ENCODE data around the gene RGS10.
A peak's percentile ranks its signal among the peaks of the same experiment; 100 is the strongest.
"Not testable (repeated sequence)": the region's sequence is repeated elsewhere in the genome, so short reads cannot be mapped to it uniquely, and the experiment has no call there.

RGS10 gene

DNA sequence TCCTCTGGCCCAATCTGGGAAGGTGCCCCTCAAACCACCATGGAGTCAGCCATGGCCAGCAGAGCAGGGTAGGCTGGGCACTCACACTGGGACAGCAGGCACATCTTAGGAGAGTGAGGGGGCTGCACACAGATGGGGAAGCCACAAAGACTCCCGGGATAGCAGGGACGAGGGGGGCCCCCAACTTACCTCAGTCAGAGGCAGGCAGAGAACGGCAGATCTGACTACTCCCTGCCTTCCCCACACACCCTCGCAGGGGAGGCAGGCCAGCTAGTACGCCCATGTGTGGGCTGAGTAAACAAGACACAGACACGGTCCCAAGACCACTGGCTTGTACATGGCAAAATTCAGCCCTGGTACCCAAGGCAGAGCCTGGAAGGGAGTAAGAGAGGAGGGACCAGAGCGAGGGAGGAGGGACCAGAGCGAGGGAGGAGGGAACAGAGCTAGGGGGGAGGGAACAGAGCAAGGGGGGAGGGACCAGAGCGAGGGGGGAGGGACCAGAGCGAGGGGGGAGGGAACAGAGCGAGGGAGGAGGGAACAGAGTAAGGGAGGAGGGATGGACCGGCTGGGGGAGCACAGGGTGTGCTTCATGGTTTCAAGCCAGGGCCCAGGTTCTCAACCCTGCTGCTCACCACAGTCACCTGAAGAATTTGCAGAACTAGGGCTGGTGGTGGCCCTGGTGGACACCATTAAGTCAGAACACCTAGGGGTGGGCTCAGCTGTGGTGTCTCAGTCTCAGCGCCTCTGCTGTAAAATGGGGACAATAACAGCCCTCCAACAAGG lies 73.8 kb downstream of the RGS10 start:
- CTCF ChIA-PET = interaction anchor here (0.5 to 1.8 kb wide), 3 partner anchors 23 to 320 kb away, joined by 3 to 5 read pairs (median 3); no protein-coding TSS in a partner anchor
- no peak overlapping the region for H3K27ac ChIP-seq
- TF ChIP-seq, protein P1, sequence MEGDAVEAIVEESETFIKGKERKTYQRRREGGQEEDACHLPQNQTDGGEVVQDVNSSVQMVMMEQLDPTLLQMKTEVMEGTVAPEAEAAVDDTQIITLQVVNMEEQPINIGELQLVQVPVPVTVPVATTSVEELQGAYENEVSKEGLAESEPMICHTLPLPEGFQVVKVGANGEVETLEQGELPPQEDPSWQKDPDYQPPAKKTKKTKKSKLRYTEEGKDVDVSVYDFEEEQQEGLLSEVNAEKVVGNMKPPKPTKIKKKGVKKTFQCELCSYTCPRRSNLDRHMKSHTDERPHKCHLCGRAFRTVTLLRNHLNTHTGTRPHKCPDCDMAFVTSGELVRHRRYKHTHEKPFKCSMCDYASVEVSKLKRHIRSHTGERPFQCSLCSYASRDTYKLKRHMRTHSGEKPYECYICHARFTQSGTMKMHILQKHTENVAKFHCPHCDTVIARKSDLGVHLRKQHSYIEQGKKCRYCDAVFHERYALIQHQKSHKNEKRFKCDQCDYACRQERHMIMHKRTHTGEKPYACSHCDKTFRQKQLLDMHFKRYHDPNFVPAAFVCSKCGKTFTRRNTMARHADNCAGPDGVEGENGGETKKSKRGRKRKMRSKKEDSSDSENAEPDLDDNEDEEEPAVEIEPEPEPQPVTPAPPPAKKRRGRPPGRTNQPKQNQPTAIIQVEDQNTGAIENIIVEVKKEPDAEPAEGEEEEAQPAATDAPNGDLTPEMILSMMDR (conservative IDR thresholded peaks at IDR 0.05; ENCODE audit: low read depth) = no peak
- no peak for DNase-seq (ENCODE audit: low spot score)
- POLR2A ChIA-PET (ENCODE audit: low non-redundant PET) = no interaction called here

DNA sequence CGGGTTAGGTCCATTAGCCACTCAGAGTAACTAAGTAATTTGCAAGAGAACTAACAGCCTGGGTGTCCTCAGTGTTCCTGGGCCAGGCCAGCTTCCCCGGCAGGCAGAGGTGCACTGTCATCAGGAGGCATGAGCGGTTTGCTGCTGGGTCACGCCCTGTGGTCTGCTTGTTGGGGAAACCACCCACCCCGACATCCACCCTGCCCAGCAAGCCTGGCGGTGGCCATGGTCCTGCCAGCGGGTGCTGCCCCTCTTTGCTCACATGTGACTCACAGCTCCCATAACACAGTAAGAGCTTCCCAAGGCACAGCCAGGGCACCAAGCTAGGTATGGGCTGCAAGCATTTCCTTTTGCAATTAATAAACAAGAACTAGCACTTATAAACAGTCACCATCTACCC lies 75.9 kb downstream of the RGS10 start:
- TF ChIP-seq, protein P1 (conservative IDR thresholded peaks at IDR 0.05; ENCODE audit: low read depth) = no peak
- POLR2A ChIA-PET (ENCODE audit: low non-redundant PET) = no interaction called here
- H3K27ac ChIP-seq = no peak overlapping the region
- CTCF ChIA-PET = interaction anchor here (0.6 to 1.4 kb wide), 5 partner anchors 19 to 372 kb away, joined by 3 to 8 read pairs (median 4); no protein-coding TSS in a partner anchor
- peak; percentile 36 for DNase-seq (ENCODE audit: low spot score)

DNA sequence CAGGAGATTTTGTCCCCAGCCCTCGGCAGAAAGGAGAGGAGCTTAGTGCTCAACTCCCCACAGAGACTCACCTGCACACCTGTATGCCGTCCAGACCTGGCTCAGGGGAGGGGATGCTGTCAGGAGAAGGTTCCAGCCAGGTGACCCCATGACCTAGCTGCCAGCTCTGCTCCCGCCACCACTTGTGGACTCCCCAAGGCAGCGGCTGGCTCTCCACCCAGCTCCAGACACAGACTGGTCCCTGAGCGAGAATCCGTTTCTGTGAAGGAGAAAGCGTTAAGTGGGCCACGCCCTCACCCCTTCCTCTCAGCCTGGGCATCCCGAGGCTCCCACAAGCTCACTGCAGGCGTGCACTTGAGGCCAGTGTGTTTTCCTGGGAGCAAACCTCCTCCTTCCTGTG lies 76.4 kb downstream of the RGS10 start:
- CTCF ChIA-PET = interaction anchor here (0.6 to 1.4 kb wide), 4 partner anchors 21 to 372 kb away, joined by 3 to 8 read pairs (median 6); no protein-coding TSS in a partner anchor
- TF ChIP-seq, protein P1 (conservative IDR thresholded peaks at IDR 0.05; ENCODE audit: low read depth) = no peak
- POLR2A ChIA-PET (ENCODE audit: low non-redundant PET) = no interaction called here
- no peak for DNase-seq (ENCODE audit: low spot score)
- H3K27ac ChIP-seq = no peak overlapping the region

DNA sequence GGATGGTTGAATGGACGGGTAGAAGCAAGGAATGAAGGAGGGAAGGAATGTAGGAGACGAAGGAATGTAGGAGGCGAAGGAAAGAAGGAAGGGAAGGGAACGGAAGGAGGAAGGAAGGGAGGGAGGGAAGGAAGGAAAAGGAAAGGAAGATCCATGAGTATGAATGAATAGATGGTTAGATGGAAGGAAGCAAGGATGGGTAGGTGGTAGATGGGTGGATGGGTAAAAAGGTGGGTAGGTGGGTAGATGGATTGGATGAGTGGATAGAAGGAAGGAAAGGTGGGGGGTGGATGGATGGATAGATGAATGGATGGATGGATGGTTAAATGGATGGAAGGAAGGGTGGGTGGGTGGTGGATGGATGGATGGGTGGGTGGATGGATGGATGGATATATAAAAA lies 77.4 kb downstream of the RGS10 start:
- CTCF ChIA-PET = no interaction called here
- DNase-seq (ENCODE audit: low spot score) = no peak
- POLR2A ChIA-PET (ENCODE audit: low non-redundant PET) = no interaction called here
- TF ChIP-seq, protein P1 (conservative IDR thresholded peaks at IDR 0.05; ENCODE audit: low read depth) = no peak
- H3K27ac ChIP-seq = no peak overlapping the region

DNA sequence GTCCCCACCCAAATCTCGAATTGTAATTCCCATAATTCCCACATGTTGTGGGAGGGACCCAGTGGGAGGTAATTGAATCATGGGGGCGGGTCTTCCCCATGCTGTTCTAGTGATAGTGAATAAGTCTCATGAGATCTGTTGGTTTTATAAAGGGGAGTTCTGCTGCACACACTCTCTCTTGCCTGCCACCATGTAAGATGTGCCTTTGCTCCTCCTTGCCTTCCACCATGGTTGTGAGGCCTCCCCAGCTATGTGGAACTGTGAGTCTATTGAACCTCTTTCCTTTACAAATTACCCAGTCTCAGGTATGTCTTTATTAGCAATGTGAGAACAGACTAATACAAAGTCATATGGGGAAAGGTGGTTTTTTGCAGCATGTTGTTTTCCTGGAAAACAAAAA lies 79.3 kb downstream of the RGS10 start:
- POLR2A ChIA-PET (ENCODE audit: low non-redundant PET); DNase-seq (ENCODE audit: low spot score); H3K27ac ChIP-seq: not testable (repeated sequence)
- CTCF ChIA-PET = interaction anchor here (0.6 kb wide), 1 partner anchor 27 kb away, joined by 4 read pairs; no protein-coding TSS in a partner anchor

DNA sequence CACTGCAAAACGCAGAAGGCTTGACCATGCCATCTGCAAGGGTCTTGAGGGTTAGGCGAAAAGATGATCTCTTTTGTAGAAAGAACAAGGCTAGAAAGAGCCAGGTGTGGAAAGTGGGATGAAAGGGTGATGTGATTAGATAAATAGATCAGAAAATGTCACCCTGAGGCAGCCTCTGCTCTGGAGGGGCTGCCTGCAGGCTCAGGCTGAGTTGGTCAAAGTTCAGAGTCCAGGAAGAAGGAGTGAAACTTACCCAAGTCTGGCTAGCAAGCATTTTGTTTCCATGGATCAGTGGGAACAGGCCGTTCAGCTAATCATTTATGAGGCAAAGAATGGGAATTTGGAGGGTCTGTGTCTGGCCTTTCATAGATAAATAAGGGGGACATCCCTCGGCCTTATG lies 79.7 kb downstream of the RGS10 start:
- no peak overlapping the region for H3K27ac ChIP-seq
- ChIA-PET POLR2A (ENCODE audit: low non-redundant PET) (no interaction called here), CTCF (interaction anchor here (0.6 kb wide), 1 partner anchor 28 kb away, joined by 4 read pairs; no protein-coding TSS in a partner anchor)
- DNase-seq (ENCODE audit: low spot score) = no peak
- TF ChIP-seq, protein P1 (conservative IDR thresholded peaks at IDR 0.05; ENCODE audit: low read depth) = no peak

DNA sequence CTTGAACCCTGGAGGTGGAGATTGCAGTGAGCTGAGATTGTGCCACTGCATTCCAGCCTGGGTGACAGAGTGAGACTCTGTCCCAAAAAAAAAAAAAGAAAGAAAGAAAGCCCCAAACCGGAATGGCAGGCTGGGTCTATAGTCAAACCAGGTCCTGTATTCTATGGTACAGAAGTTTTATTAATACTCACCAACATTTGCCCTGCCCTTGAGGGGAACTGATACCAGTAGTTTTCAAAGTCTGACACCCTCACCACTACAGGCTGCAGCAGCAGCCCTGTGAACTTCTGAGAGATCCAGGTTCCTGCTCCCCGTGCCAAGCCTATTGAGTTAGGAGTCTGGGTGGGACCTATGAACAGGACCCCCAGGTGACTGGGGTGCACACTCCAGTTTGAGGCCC lies 80.6 kb downstream of the RGS10 start:
- POLR2A ChIA-PET (ENCODE audit: low non-redundant PET) = no interaction called here

More for the DNA sequence above, 80.6 kb downstream of the RGS10 start:
- CTCF ChIA-PET = no interaction called here
- TF ChIP-seq, protein P1 (conservative IDR thresholded peaks at IDR 0.05; ENCODE audit: low read depth) = no peak
- no peak for DNase-seq (ENCODE audit: low spot score)
- H3K27ac ChIP-seq = no peak overlapping the region

Data from RWPE1 (cell line).